NCI-H2107 treated with DMSO at 0.1 percent for 48 hours (cell line): ENCODE data around the gene ADAMTS19.

ENCODE experiments used
- DNase-seq: peaks from one replicate; lab custom pipeline; 2025; ENCODE audit not compliant: unreplicated experiment; lab: John Stamatoyannopoulos, UW

Gene ADAMTS19

DNA sequence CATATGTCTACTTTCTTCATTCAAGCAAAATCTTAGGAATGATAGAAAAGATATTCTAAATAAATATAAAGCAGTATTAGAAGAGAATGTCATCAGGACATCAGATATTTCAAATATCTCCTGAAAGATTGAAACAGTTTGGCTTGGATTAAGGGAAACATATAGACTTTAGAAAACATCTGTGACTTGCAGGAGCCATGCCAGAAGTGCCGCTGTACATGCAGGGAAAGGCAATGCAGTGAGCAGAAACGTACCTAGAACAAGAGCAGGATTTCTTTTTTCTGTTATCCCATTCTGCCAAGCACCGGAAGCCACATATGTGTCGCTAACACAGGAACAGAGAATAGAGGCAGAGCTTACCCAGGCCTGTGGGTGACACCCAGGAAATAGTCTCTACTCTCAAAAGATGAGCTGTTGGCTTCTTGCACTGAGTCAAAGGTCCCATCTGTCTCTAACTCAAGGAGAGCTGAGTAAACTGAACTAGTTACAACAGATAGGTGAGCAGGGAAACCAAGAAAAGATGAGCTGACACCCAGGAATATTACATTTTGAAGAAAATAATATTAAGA lies 5.8 kb downstream of the ADAMTS19 start:
- DNase-seq = no peak

DNA sequence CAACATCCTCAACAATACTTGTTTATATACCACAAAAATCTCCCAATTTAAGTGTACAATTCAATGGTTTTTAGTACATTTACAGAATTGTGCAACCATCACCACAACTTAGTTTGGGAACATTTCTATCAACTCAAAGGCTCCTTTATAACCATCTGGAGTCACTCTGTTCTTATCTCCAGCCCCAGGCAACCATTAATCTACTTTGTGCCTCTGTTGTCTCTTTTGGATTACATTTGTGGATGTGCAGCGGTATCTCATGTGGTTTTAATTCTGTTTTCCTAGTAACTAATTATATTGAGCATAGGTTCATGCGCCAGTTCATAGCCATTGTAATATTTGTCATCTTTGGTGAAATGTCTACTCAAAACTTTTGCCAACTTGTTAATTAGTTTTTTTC lies 14.4 kb downstream of the ADAMTS19 start:
- no peak for DNase-seq

DNA sequence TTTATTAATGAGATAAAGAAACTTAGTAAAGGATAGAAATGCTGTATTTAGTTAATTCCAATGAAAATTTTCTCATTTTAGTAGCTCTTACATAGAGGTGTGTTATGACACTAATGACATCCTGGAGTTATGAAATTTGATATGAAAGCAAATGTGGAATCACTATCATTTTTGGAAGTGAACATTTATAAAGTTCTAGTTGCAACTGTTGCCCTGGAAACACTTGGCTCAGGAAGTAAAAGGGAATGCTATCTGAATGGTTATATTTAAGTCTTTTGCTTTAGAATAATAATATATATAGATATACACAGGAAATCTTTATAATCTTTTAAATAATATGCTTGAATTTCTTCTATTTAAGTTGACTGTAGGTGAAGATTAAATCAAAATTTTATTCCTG lies 16.7 kb downstream of the ADAMTS19 start:
- no peak for DNase-seq

DNA sequence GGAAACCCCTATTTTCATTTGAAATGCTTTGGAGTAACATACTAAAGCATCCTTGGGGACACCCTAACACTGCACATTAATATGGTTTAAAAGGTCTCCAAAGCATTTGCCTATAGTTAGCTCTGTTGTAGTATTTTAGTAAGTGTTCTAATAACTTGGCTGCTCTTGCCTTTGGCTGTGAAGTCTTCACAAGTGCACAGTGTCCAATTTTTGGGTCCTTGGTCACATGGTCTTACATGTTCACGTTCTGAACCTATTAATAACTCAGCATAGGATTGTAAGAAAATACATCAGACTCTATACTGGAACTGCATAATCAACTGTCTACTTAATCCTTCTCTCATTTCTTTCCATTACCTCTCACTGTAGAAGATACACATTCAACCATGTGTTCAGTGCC lies 17.4 kb downstream of the ADAMTS19 start:
- DNase-seq = no peak

DNA sequence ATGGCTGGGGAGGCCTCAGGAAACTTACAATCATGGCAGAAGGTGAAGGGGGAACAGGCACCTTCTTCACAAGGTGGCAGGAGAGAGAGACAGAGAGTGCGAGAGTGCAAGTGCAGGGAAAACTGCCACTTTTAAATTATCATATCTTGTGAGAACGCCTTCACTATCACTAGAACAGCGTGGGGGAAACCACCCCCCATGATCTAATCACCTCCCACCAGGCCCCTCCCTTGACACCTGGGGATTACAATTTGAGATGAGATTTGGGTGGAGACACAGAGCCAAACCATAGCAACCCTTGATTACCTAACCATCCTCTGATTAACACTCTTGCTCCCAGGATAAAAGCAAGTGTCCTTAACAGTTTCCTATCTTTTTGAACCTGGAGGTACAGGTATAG lies 21.1 kb downstream of the ADAMTS19 start:
- no peak for DNase-seq

DNA sequence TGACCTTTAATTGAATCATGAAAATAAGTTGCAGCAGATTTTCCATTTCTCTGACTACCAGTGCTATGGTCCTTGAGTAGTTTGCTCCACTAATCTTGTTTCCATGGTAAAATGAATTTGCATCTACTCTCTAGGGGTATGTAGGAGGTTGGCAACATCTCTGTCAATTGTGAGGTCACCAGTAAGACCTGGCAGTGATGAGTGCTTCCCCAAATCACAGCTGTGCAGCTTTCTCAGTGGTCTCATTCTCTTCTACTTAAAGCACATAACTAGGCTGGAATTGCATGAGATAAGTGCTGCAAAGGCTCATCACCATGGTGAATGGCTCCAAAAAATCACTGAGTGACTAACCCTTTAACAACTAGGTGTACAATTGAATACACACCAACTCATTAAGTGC lies 36.3 kb downstream of the ADAMTS19 start:
- DNase-seq = no peak

DNA sequence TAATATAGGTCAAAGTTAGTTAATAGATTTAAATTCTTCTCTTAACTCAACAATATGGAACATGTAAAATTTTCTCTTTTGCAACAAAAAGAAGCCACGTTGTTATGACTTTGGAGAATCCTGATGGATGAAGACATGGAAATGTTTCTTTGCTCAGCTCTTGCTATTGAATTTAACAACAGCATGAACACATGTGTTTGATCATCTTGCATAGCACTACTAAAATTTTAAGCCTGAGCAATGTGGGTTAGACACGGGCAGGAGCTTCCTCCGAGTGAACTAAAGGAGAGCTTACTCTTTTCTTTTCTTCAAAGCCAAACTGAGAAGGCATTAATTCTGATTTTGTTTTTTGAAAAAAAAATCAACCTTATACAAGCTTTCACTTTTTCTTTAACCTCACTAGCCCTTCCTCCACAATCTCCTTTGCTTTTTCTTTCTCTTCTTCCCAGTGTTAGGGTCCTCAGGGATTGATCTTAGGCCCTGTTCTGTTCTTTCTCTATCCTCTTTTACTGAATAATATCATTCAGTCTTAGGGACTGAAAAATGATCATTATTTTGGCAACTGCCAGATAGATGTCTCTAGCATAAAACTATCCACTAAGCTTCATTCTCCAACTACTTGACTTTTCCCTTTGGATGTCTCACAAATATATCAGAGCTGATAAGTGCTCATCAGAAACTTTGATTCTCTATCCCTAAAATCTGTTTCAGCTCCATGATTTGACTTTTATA lies 36.9 kb downstream of the ADAMTS19 start:
- no peak for DNase-seq

DNA sequence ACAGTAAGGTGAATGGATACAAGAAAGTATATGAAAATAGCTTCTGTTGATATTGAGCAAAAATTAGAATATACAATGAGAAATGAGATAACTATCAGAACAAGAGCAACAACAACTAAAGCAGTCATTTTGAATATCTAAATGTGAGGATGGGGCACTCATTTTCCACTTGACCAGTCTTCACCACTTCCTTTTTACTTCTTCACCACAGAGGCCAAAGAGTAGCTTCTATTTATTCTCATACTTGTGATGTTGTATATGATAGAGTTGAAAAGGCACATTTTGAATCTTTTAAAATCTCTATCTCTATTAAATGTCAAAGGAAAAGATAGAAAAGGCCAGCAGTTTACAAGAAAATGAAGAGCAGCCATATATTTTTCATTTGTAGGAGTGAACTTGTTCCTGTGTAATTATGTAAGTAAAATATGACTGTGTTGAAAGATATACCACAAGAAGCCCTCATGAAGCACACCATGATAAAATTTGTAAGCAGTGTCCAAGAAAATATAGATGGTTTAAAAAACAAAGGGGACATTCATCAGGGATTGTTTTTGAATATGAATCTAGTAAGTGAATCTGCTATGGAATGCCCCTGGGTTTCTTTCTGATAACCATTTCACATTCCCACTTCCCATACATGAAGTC lies 39.2 kb downstream of the ADAMTS19 start:
- no peak for DNase-seq

DNA sequence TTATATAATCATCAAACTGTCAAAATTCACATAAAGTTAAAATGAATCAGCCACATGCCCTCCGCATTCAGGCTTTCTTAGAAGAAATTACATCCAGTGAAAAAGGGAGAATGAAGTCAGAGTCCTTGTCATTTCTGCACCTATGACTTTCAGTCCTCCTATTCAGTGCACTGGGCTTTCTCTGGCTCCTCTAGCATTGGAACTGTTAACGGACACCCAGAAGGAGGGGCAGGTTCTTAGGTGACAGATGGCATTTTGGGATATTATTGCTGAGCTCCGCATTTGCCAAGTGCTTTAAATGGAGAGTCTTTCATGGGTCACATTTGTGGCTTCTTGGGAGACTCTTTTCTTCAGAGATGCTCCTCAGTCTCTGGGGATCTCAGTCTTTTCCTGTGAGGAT lies 40.0 kb downstream of the ADAMTS19 start:
- no peak for DNase-seq

DNA sequence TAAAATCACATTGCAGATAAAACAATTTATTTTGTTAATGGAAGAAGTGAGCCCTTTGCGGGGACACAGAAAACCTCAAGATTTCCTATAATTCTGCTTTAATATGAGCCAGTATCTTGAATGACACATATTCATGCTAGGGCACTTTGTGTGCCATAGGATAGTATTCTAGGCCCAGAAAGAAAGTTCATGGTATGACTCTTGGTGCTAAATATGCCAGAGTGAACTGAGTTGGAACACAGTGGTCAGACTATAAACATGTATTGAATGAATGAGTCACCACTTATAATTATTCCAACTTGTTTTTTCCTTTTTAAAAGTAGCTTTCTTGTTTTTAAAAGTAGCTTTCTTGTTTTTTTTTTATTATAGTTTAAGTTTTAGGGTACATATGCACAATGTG lies 46.0 kb downstream of the ADAMTS19 start:
- DNase-seq = no peak

DNA sequence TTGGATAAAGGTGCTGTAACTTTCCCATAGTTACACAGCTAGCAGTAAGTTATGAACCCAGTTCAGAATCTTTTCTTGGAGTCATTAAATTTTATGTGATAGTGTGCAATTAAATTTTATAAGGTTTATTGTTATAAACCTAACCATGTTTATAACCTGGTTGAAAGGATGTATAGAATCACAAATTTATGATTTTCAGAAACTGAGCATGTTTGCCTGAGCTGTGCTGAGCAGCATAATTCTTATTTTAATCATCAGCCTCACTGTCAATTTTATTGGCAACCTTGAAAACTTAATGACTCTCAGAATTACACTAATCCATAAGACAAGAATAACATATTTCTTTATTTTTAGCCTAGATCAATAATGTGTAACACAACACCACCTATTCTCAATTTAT lies 46.9 kb downstream of the ADAMTS19 start:
- DNase-seq = no peak

DNA sequence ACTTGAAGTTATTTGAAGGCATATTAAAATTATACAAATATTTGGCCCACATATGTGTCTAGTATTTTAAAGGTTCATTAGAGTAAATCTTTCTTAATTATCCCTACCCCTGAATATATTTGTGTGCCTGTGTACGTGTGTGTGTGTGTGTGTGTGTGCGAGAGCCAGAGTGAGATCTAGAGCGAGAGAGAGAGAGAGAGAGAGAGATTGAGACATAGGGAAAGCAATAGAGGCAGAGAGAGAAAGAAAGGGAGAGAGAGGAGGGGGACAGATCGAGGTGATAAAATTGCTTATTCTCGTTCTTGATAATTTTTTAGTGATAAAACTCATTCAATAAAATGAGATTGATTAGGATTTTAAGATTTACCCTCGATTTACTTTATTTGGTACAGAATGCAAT lies 47.4 kb downstream of the ADAMTS19 start:
- no peak for DNase-seq

DNA sequence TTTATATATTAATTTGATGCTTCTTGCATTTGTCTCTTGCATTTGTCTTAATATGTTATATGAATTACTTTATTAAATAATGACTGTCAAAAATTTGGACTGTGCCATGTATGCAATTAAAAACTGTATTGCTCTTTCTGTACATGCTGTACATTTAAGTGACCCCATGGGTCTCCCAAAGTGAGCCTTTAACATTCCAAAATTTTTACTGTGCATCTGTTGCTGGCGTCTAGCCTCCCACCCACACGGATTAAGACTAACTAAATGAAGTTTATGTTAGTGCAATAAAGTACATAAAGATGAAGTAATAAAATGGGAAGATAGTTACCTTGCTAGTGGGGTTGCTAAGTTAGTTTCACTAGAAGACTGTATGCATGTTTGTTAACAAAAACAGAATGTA lies 48.5 kb downstream of the ADAMTS19 start:
- no peak for DNase-seq

DNA sequence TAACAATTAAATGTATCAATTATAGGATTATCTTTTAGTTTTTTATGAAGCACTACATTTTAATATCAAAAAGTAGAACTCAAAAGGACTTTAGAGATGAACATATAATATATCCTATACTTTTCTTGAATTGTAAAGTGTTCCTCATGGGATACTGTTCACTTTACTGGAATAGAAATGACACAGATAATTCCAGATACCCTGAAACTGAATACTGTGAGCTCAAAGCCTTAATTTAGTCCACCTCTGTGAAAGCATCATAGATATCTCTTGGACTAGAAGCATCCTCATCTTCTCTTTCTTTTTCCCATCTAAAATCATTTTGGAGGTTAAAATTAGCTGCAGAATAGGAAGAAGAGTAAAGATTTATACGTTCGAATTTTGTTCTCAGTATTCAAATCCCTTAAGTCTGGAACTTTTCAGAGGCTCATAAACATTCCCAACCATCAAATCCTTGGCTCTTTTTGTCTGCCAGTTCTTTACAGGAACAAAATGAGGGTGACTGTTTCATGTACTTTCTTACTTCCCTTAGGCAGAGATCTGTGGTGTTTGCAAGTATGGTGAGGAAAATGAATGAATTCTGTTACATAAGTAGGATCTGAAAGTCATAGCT lies 49.4 kb downstream of the ADAMTS19 start:
- no peak for DNase-seq

DNA sequence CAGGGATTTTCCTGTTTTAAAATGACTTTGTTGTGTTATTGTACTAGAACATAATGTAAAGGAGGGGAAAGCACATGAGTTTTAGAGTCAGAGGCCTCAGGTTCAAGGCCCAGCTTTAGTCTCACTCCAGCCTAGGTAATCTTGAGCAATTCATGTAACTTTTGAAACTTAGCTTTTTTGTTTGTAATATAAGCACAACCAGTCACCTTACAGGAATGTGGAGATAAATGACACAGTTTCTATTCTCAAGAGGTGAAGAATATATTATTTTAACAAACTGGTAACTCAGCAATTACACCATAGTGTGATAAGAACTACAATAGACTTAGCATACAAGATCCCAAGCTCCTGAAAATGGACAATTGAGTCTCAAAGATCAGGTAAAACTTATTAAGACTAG lies 51.2 kb downstream of the ADAMTS19 start:
- no peak for DNase-seq

DNA sequence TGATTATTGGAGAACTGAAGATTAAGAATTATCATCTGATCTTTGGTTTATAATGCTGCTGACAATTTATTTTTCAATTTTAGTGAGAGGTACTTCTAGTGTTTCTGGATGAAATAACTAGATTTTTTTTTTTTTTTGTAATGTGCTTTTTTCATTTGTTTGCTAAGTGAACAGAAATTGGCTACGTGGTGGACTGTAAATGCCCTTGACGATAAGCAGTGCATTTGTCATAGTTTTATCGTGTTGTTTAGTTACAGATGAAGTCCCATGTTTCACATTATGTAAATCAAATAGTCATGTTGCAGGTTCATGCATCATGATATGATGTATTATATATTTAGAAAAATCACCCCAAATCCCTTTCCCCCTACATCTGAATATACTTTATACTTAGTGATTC lies 81.0 kb downstream of the ADAMTS19 start:
- DNase-seq = no peak

DNA sequence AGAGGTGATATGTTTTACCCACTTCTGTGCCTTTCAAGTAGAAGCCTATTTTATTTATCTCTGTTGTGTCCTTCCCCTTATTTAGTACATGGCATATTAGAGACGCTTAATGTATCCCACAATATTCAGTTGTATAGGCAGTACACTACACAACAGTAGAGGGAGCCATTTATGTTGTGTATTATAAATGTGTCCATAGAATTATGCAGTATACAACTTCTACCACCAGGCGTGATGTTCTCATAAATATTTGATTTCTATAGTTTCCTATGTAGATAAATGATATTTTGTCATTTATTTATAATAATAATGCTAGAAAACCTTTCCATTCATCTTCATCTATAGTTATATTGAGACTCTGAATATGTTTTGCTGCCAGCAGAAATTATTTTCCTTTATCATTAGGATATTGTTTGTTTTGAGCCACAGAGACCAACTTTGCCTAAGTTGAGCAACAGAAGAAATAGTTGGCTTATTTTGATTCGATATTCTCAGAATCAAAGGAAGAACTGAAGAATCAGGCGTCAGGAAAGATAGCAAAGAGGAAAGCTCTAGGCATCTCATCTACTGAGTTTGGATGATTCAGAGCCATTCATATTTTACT lies 81.7 kb downstream of the ADAMTS19 start:
- DNase-seq = no peak

DNA sequence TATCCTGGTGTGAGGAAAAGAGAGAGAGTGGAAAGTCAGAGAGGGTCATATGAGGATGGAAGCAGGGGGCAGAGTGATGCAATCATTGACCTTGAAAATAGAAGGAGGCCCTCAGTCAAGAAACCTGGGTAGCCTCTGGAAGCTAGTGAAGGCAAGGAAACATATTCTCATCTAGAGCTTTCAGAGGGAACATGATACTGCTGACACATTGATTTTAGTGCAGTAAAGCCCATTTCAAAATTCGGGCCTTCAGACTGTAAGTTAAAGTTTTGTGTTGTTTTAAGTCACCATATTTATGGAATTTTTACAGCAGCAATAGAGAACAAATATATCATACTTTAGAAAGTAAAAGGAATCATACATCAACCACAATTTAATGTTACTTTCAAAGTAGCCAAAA lies 87.0 kb downstream of the ADAMTS19 start:
- no peak for DNase-seq

DNA sequence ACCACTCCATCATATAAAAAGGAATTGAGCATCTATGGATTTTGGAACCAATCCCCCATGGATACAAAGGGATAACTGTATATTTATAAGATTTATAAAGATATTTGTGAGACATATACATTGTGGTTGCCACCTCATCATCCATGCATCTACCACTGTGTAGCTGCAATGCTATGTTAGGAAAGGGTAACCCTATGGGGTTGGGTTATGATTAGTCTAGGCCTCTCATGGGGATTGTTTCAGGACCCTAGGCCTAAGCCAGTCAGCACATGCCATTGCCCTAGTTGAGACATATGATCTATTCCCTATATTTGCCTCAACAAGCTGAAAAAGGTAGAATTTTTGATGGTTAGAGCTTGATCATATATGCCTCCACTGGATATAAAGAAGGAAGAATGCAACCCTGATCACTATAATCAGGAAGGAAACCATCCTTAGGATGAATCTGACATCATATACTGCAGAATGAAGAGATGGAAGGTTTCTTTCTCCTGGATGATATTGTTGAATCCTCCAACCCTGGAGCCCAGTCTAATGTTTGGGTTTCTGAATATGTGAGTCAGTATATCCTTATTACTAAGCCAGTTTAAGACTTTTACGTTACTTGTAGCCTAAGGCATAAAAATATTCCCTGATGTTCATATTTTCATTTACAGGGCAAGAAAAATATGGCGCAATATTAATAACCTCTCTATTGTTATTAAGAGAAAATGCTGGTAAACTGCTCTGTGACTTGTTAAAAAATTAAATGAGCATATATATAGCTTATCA lies 94.2 kb downstream of the ADAMTS19 start:
- no peak for DNase-seq

DNA sequence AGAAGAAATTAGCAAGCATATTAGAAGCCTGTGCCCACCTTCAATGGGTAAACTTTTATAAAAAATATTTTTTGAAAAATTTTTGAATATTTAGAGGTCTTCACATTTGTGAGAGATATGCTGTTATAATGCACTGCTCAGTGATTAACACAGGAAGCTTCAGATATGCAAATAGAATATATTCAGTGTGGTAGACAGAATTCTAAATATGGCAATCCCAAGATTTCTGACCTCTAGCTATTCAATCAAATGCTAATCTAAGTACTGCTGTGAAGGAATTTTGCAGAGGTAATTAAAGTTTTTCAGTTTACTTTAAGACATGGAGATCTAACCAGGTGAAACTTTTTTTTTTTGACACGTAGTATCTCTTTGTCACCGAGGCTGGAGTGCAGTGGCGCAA lies 103.5 kb downstream of the ADAMTS19 start:
- no peak for DNase-seq

DNA sequence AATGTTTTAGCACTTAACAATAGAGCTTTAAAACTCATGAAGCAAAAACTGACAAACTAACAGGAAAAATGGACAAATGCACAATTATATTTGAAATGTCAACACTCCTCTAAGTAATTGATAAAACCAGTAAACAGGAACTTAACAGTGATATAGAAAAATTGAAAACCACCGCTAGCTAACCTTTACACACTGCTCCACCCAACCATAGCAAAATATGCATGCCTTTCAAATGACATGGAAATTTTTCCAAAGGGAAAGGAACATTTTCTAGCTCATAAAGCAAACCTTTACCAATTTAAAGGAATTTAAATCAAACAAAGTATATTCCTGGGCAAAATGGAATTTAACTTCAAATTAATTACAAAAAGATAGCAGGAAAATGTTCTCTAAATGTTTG lies 109.2 kb downstream of the ADAMTS19 start:
- no peak for DNase-seq
